Peyer's patch (tissue), 4 donors: Measurements from ENCODE around the gene CREB1.

Experiments used
- POLR2A ChIP-seq, 2 donors: fragments of 450-650 bp; IDR thresholded peaks; one replicate each; pipeline ENCODE4 v1.5.1; 2017; ENCODE audit warnings: antibody characterized with exemption in 2 of 2, mild to moderate bottlenecking in 2 of 2, moderate library complexity in 2 of 2
- TF ChIP-seq, protein P1 (sequence below), 6 experiments: fragments of 450-650 bp in 4 of 6; fragments of 200-600 bp in 2 of 6; sonication (generic) in 1 of 6; IDR thresholded peaks; one replicate each; pipeline ENCODE4 v1.5.1; 2017 to 2019; ENCODE audit warnings: antibody characterized with exemption in 6 of 6, mild to moderate bottlenecking in 3 of 6, moderate library complexity in 1 of 6

GRCh38 chr2:207534417-207534816 is 4.7 kb downstream of the CREB1 start:
- no peak for TF ChIP-seq POLR2A (IDR thresholded peaks at IDR 0.05)
- TF ChIP-seq, protein P1, sequence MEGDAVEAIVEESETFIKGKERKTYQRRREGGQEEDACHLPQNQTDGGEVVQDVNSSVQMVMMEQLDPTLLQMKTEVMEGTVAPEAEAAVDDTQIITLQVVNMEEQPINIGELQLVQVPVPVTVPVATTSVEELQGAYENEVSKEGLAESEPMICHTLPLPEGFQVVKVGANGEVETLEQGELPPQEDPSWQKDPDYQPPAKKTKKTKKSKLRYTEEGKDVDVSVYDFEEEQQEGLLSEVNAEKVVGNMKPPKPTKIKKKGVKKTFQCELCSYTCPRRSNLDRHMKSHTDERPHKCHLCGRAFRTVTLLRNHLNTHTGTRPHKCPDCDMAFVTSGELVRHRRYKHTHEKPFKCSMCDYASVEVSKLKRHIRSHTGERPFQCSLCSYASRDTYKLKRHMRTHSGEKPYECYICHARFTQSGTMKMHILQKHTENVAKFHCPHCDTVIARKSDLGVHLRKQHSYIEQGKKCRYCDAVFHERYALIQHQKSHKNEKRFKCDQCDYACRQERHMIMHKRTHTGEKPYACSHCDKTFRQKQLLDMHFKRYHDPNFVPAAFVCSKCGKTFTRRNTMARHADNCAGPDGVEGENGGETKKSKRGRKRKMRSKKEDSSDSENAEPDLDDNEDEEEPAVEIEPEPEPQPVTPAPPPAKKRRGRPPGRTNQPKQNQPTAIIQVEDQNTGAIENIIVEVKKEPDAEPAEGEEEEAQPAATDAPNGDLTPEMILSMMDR (IDR thresholded peaks at IDR 0.05), result no peak
